Bronchial epithelial cell (primary cell): ENCODE results near the gene CKS2. TPM values are rescaled to one million over a fixed set of nuclear protein-coding genes. Genes with fewer than 3 reads are reported as not detected.

Source experiments
- DNase-seq: peaks from one replicate; pipeline ENCODE4 v3.0.0-alpha.2; 2010; ENCODE audit warnings: low read depth
- FAIRE-seq: peaks from 2 replicates; lab custom pipeline; 2011; peaks lifted over from hg19 to GRCh38; lab: Jason Lieb, UNC
- H3K27me3 ChIP-seq: 2 replicates; pipeline ENCODE4 v1.5.1; 2011; ENCODE audit warnings: low read length; ENCODE audit not compliant: control insufficient read depth, insufficient read depth
- H3K36me3 ChIP-seq: 2 replicates; pipeline ENCODE4 v1.5.1; 2011; ENCODE audit warnings: low read length; ENCODE audit not compliant: control insufficient read depth, insufficient read depth
- H3K4me3 ChIP-seq: 2 replicates; pipeline ENCODE4 v1.5.1; 2011; ENCODE audit warnings: mild to moderate bottlenecking, low read depth, low read length, control low read depth
- total RNA-seq: library from RNA; depleted of rRNA; stranded (reverse); fragments of >200 nt; gene quantifications from 2 replicates; pipeline ENCODE4 v1.2.1, GENCODE V29; 2014
- TF ChIP-seq, protein P1 (sequence below): IDR thresholded peaks from 2 replicates; pipeline ENCODE4 v1.5.1; 2011; ENCODE audit warnings: mild to moderate bottlenecking, moderate library complexity, low read length, control low read depth, inconsistent platforms; ENCODE audit not compliant: insufficient read depth, severe bottlenecking

CKS2 gene
- total RNA-seq, 1 donor from 2014 or later, result 16.3 TPM

DNA sequence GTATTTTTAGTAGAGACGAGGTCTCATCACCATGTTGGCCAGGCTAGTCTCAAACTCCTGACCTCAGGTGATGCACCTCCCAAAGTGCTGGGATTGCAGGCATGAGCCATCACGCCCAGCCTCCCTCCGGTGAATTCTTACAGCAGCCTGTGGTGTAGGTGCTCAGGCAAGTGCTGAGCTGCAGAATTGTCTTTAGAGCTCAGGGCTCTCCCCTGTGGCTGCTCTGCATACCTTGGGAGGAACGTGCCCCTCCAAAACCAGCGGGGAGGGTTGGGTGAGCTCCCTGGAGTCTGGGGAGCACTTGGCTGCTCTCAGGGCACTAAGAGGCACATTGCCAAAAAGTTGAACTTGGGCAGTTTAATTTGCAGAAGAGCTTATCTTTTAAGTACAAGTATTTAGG is 36.7 kb downstream of the CKS2 start:
- Histone ChIP-seq H3K27me3 (no peaks in the 10 kb centered on the region), H3K36me3 (peaks cover 30% of the 10 kb centered on the region), H3K4me3 (no peak overlapping the region)
- no peak for FAIRE-seq
- TF ChIP-seq, protein P1, sequence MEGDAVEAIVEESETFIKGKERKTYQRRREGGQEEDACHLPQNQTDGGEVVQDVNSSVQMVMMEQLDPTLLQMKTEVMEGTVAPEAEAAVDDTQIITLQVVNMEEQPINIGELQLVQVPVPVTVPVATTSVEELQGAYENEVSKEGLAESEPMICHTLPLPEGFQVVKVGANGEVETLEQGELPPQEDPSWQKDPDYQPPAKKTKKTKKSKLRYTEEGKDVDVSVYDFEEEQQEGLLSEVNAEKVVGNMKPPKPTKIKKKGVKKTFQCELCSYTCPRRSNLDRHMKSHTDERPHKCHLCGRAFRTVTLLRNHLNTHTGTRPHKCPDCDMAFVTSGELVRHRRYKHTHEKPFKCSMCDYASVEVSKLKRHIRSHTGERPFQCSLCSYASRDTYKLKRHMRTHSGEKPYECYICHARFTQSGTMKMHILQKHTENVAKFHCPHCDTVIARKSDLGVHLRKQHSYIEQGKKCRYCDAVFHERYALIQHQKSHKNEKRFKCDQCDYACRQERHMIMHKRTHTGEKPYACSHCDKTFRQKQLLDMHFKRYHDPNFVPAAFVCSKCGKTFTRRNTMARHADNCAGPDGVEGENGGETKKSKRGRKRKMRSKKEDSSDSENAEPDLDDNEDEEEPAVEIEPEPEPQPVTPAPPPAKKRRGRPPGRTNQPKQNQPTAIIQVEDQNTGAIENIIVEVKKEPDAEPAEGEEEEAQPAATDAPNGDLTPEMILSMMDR, result no peak
- no peak for DNase-seq

DNA sequence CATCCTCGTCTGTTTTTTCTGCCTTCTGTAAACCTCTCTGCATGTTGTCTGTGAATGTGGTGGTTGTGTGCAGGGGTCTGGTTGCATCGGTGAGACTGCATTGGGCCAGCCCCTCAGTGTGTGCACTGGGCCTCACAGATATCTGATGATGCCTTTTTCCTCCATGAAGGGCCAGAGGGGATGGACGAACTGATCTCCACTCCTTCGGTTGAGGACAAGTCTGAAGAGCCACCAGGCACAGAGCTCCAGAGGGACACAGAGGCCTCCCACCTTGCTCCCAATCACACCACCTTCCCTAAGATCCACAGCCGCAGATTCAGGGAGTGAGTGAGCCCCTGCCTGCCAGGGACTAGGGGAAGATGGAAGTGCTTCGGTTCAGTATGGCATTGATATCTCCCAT is 38.6 kb downstream of the CKS2 start:
- H3K36me3 ChIP-seq, result peaks cover 40% of the 10 kb centered on the region
- H3K4me3 ChIP-seq, result no peak overlapping the region
- H3K27me3 ChIP-seq, result no peaks in the 10 kb centered on the region
- FAIRE-seq, result no peak
- no peak for DNase-seq
- TF ChIP-seq, protein P1, result no peak

DNA sequence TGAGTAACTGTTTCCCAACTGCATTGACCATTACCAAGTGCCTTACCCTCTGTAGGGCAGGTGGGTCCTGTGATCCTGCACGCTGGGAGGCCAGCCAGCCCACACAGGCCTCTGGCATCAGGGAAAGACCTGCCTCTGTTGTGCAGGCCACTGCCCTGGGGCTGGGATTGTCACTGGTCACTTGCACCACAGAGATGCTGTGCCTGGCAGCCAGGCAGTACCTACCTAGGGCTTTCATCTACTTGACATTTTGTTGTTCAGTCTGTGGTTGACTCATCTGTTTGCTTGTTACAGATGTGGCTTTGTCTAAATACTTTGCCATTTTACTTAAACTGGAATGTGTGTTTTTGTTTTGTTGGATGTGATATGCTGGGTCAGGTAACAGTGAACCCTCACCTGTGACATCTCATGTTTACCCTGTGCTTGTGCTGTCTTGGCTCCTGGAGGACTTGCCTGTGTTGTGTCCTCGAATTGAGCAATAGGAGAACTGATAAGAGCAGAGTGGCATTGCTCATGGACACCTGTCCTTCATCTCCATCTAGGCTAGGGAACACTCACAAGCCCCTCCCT is 40.1 kb downstream of the CKS2 start:
- DNase-seq (no peak), FAIRE-seq (no peak)
- peaks cover 41% of the 10 kb centered on the region for H3K36me3 ChIP-seq
- no peak overlapping the region for H3K4me3 ChIP-seq
- TF ChIP-seq, protein P1, result no peak
- no peaks in the 10 kb centered on the region for H3K27me3 ChIP-seq

DNA sequence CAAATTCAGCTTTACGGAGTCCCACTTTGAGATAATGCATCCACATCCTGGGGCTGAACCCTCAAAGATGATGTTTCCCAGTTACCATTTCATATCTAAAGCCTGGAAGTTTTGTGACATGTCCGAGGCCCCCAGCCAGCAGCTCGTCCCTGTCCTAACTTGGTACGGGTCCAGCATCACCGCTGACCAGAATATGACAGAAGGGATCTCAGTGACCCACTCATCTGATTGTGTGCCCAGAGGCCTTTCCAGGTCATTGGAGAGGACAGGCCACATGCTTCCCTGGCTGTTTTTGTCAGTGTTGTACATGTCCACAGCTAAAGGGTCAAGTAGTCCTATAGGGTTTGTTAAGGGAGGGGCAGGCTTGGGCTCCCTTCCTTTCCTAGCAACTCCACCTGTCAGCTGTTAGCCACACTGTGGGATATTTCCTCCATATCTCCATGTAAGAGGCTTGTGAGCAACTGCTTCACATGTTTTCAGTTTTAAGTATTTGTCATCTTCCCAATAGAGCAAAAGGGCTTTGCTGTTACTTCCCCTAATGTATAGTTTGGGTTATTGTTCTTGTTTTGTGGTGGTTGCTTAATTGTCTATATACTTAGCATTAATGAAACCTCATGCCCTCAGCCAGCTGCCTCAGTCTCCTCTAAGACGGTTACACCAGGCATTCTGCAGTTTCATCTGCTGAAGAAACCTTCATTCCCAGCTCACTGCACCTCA is 40.7 kb downstream of the CKS2 start:
- DNase-seq (no peak), FAIRE-seq (no peak)
- TF ChIP-seq, protein P1, result no peak
- Histone ChIP-seq H3K36me3 (peaks cover 41% of the 10 kb centered on the region), H3K27me3 (no peaks in the 10 kb centered on the region), H3K4me3 (no peak overlapping the region)

DNA sequence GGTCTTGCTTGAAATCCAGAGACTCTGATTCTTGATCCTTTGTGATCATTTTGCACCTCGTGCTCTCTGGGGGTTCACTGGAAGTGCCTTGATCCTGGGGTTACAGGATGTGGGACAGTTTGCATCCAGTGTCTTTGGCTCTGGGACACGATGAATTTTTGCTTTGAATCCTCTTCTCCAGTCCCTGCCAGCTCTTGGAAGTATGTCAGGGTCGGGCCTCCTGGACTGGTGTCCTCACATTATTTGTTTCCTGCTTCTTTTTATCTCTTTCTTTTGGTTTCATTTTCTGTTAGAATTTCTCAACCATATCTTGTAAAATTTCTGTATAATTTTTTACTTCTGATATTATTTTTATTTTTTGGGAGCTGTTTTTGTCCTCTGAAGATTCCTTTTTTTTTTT is 41.5 kb downstream of the CKS2 start:
- no peak for FAIRE-seq
- no peak for DNase-seq
- H3K36me3 ChIP-seq, result peaks cover 44% of the 10 kb centered on the region

More for the DNA sequence above, 41.5 kb downstream of the CKS2 start:
- Histone ChIP-seq H3K27me3 (no peaks in the 10 kb centered on the region), H3K4me3 (no peak overlapping the region)
- TF ChIP-seq, protein P1, result no peak
